ENCODE results near the gene OLFM3. TPM values are rescaled to one million over a fixed set of nuclear protein-coding genes. Genes with fewer than 3 reads are reported as not detected.

Gene OLFM3
- total and polyA plus RNA-seq, 2 experiments from 2014 or later: 0.21 to 0.31 TPM

GRCh38 chr1:101843160-101843559 lies 153.6 kb downstream of the OLFM3 start:
- ATAC-seq (peak; percentile 96), DNase-seq (ENCODE audit: low spot score) (peak; percentile 54)
- Histone ChIP-seq H3F3A (replicated peaks; ENCODE audit: low read depth) (no peaks in the 10 kb centered on the region), H3K4me2 (no peak overlapping the region), H3K27me3 (ENCODE audit: insufficient read depth) (no peaks in the 10 kb centered on the region), H3K36me3 (ENCODE audit: insufficient read depth) (no peaks in the 10 kb centered on the region), H3K27ac (ENCODE audit: low read depth) (no peak overlapping the region), H3K9me2 (ENCODE audit: insufficient read depth) (no peaks in the 10 kb centered on the region), H2AFZ (no peak overlapping the region), H3K4me3 (no peak overlapping the region), H4K20me1 (replicated peaks; ENCODE audit: insufficient read depth) (no peaks in the 10 kb centered on the region), H3K79me2 (replicated peaks; ENCODE audit: insufficient read depth) (no peaks in the 10 kb centered on the region), H3K4me1 (ENCODE audit: insufficient read depth) (peaks cover 12% of the 10 kb centered on the region)
- Mint-ChIP-seq H3K4me1 (peaks cover 39% of the 10 kb centered on the region), H3K27me3 (ENCODE audit: insufficient read depth, low read depth, poor library complexity) (peaks cover 2% of the 10 kb centered on the region), H3K9me3 (no peaks in the 10 kb centered on the region), H3K4me3 (peak overlapping the region; percentile 25; the same call in 1 of the 3 replicates), H3K27ac (peak overlapping the region; percentile 68; the same call in 1 of the 2 replicates), H3K36me3 (ENCODE audit: low read depth) (no peaks in the 10 kb centered on the region)
- TF ChIP-seq EZH2phosphoT487 (IDR thresholded peaks at IDR 0.05; ENCODE audit: unreplicated experiment) (no peak), STAT1 (IDR thresholded peaks at IDR 0.05; ENCODE audit: unreplicated experiment) (no peak), POLR2AphosphoS5 (IDR thresholded peaks at IDR 0.05; ENCODE audit: low read depth) (no peak), ZNF462 (CRISPR knock-in tag; IDR thresholded peaks at IDR 0.05) (peak; percentile 100), JUNB (IDR thresholded peaks at IDR 0.05; ENCODE audit: unreplicated experiment) (no peak), CREB1 (CRISPR knock-in tag; IDR thresholded peaks at IDR 0.05; ENCODE audit: low read depth) (no peak), ETS1 (IDR thresholded peaks at IDR 0.05) (no peak), NANOG (IDR thresholded peaks at IDR 0.05; ENCODE audit: borderline replicate concordance) (peak; percentile 25; the same call in 1 of the 2 replicates), EZH2 (IDR thresholded peaks at IDR 0.05; ENCODE audit: low read depth, unreplicated experiment) (no peak), ZNF114 (CRISPR knock-in tag; IDR thresholded peaks at IDR 0.05) (peak; percentile 93; the same call in 1 of the 2 replicates), ZNF331 (CRISPR knock-in tag; IDR thresholded peaks at IDR 0.05; ENCODE audit: low read depth) (no peak)
- TF ChIP-seq, protein P1, sequence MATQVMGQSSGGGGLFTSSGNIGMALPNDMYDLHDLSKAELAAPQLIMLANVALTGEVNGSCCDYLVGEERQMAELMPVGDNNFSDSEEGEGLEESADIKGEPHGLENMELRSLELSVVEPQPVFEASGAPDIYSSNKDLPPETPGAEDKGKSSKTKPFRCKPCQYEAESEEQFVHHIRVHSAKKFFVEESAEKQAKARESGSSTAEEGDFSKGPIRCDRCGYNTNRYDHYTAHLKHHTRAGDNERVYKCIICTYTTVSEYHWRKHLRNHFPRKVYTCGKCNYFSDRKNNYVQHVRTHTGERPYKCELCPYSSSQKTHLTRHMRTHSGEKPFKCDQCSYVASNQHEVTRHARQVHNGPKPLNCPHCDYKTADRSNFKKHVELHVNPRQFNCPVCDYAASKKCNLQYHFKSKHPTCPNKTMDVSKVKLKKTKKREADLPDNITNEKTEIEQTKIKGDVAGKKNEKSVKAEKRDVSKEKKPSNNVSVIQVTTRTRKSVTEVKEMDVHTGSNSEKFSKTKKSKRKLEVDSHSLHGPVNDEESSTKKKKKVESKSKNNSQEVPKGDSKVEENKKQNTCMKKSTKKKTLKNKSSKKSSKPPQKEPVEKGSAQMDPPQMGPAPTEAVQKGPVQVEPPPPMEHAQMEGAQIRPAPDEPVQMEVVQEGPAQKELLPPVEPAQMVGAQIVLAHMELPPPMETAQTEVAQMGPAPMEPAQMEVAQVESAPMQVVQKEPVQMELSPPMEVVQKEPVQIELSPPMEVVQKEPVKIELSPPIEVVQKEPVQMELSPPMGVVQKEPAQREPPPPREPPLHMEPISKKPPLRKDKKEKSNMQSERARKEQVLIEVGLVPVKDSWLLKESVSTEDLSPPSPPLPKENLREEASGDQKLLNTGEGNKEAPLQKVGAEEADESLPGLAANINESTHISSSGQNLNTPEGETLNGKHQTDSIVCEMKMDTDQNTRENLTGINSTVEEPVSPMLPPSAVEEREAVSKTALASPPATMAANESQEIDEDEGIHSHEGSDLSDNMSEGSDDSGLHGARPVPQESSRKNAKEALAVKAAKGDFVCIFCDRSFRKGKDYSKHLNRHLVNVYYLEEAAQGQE (IDR thresholded peaks at IDR 0.05; ENCODE audit: unreplicated experiment): no peak
- TF ChIP-seq, protein P2, sequence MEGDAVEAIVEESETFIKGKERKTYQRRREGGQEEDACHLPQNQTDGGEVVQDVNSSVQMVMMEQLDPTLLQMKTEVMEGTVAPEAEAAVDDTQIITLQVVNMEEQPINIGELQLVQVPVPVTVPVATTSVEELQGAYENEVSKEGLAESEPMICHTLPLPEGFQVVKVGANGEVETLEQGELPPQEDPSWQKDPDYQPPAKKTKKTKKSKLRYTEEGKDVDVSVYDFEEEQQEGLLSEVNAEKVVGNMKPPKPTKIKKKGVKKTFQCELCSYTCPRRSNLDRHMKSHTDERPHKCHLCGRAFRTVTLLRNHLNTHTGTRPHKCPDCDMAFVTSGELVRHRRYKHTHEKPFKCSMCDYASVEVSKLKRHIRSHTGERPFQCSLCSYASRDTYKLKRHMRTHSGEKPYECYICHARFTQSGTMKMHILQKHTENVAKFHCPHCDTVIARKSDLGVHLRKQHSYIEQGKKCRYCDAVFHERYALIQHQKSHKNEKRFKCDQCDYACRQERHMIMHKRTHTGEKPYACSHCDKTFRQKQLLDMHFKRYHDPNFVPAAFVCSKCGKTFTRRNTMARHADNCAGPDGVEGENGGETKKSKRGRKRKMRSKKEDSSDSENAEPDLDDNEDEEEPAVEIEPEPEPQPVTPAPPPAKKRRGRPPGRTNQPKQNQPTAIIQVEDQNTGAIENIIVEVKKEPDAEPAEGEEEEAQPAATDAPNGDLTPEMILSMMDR (conservative IDR thresholded peaks at IDR 0.05; ENCODE audit: low read depth in 2 of 2): peak in 1 of 2 experiments; percentile 40; a peak in 2 of 4 replicates
